CD14-positive monocyte (primary cell): ENCODE results near the gene GJB5. TPM values are rescaled to one million over a fixed set of nuclear protein-coding genes. Genes with fewer than 3 reads are reported as not detected.
A peak's percentile ranks its signal among the peaks of the same experiment; 100 is the strongest.

Experiments
- DNase-seq, 3 donors: peaks; one replicate each; pipeline ENCODE4 v3.0.0-alpha.2; 2011 to 2022
- H2AFZ ChIP-seq: 2 replicates; pipeline ENCODE4 v1.6.0; 2012; ENCODE audit warnings: mild to moderate bottlenecking, low read depth, low read length, inconsistent platforms; ENCODE audit not compliant: insufficient read depth, poor library complexity, severe bottlenecking
- H3K27ac ChIP-seq, 2 donors: 1 replicate in 1 of 2; 2 replicates in 1 of 2; pipeline ENCODE4 v1.5.1; 2012 to 2013; ENCODE audit warnings: low read length in 2 of 2, control low read depth in 1 of 2, inconsistent platforms in 1 of 2, low read depth in 1 of 2, mild to moderate bottlenecking in 1 of 2
- H3K27me3 ChIP-seq, 2 donors: one replicate each; pipeline versions ENCODE4 v1.6.0 to v1.6.1; 2011 to 2013; ENCODE audit warnings: low read length in 2 of 2; ENCODE audit not compliant: control insufficient read depth in 2 of 2, insufficient read depth in 2 of 2
- H3K36me3 ChIP-seq, 2 donors: replicated peaks in 1 of 2; 1 replicate in 1 of 2; 2 replicates in 1 of 2; pipeline versions ENCODE4 v1.5.1 to v1.6.1; 2012 to 2013; ENCODE audit warnings: low read length in 2 of 2, control low read depth in 1 of 2, inconsistent platforms in 1 of 2, mild to moderate bottlenecking in 1 of 2; ENCODE audit not compliant: insufficient read depth in 2 of 2, control insufficient read depth in 1 of 2
- H3K4me1 ChIP-seq, 2 donors: 1 replicate in 1 of 2; 2 replicates in 1 of 2; pipeline versions ENCODE4 v1.5.1 to v1.6.1; 2012 to 2013; ENCODE audit warnings: low read length in 2 of 2, control low read depth in 1 of 2, inconsistent platforms in 1 of 2, mild to moderate bottlenecking in 1 of 2, moderate library complexity in 1 of 2; ENCODE audit not compliant: insufficient read depth in 2 of 2, control insufficient read depth in 1 of 2
- H3K4me2 ChIP-seq: replicated peaks from 2 replicates; pipeline ENCODE3; 2012; ENCODE audit warnings: low read length, moderate library complexity, mild to moderate bottlenecking; ENCODE audit not compliant: poor library complexity, severe bottlenecking; ENCODE audit errors: extremely low read depth
- H3K4me3 ChIP-seq, 3 experiments: fragments of 200-600 bp in 1 of 3; sonication (generic) in 1 of 3; replicated peaks in 1 of 3; 1 replicate in 2 of 3; 2 replicates in 1 of 3; pipeline ENCODE4 v1.5.1; 2011 to 2013; ENCODE audit warnings: low read length in 3 of 3, mild to moderate bottlenecking in 3 of 3, control low read depth in 2 of 3, low read depth in 2 of 3, inconsistent platforms in 1 of 3, moderate library complexity in 1 of 3
- H3K79me2 ChIP-seq: 2 replicates; pipeline ENCODE4 v1.6.0; 2012; ENCODE audit warnings: mild to moderate bottlenecking, control low read depth, inconsistent platforms, low read length, moderate library complexity; ENCODE audit not compliant: insufficient read depth
- H3K9ac ChIP-seq: 2 replicates; pipeline ENCODE4 v1.6.0; 2017; ENCODE audit warnings: low read length, mild to moderate bottlenecking; ENCODE audit not compliant: insufficient read depth, poor library complexity, severe bottlenecking
- H3K9me3 ChIP-seq, 2 donors: replicated peaks in 1 of 2; 1 replicate in 1 of 2; 2 replicates in 1 of 2; pipeline versions ENCODE4 v1.5.1 to v1.6.1; 2012 to 2013; ENCODE audit warnings: low read length in 2 of 2, control low read depth in 1 of 2; ENCODE audit not compliant: control insufficient read depth in 1 of 2, insufficient read depth in 1 of 2
- H4K20me1 ChIP-seq: 2 replicates; pipeline ENCODE4 v1.6.0; 2012; ENCODE audit warnings: mild to moderate bottlenecking, low read length, control low read depth, moderate library complexity; ENCODE audit not compliant: insufficient read depth
- H3K27ac Mint-ChIP-seq, 7 donors: one replicate each; pipeline ENCODE4 v1.8.0; 2020; ENCODE audit warnings: mild to moderate bottlenecking in 7 of 7, mixed read lengths in 7 of 7, moderate library complexity in 6 of 7, inconsistent platforms in 2 of 7
- H3K27me3 Mint-ChIP-seq, 3 donors: one replicate each; pipeline ENCODE4 v1.8.0; 2021 to 2022; ENCODE audit warnings: low read depth in 3 of 3, mild to moderate bottlenecking in 3 of 3, mixed read lengths in 3 of 3, moderate library complexity in 3 of 3, inconsistent platforms in 1 of 3
- H3K36me3 Mint-ChIP-seq, 2 donors: one replicate each; pipeline ENCODE4 v1.8.0; 2020; ENCODE audit warnings: mixed read lengths in 2 of 2, inconsistent platforms in 1 of 2, mild to moderate bottlenecking in 1 of 2
- H3K4me1 Mint-ChIP-seq: one replicate; pipeline ENCODE4 v1.8.0; 2020; ENCODE audit warnings: mild to moderate bottlenecking, mixed read lengths
- H3K4me3 Mint-ChIP-seq, 2 donors: one replicate each; pipeline ENCODE4 v1.8.0; 2020; ENCODE audit warnings: mild to moderate bottlenecking in 2 of 2, mixed read lengths in 2 of 2, moderate library complexity in 1 of 2
- H3K9me3 Mint-ChIP-seq, 7 donors: one replicate each; pipeline ENCODE4 v1.8.0; 2020 to 2022; ENCODE audit warnings: mixed read lengths in 7 of 7, mild to moderate bottlenecking in 6 of 7, moderate library complexity in 6 of 7, inconsistent platforms in 2 of 7
- WGBS: methylation state at CpG from one replicate; pipeline ENCODE4 v1.1.5; 2013; ENCODE audit warnings: missing lambda C conversion rate; ENCODE audit not compliant: insufficient coverage; 5-methylcytosine and 5-hydroxymethylcytosine counted together
- intact Hi-C, 2 donors: fragments of 100-400 bp; cut with micrococcal nuclease; formaldehyde crosslinking; loops; one replicate each; pipeline versions ENCODE4 v1.15.0 to v1.15.1; 2023
- polyA plus RNA-seq, 3 donors: library from polyadenylated mRNA; depleted of rRNA in 1 of 3; unstranded in 2 of 3; stranded (reverse) in 1 of 3; fragments of 300-500 nt in 2 of 3; fragments of >200 nt in 1 of 3; fragmentation: Illumina TruSeq in 2 of 3; gene quantifications; 1 replicate in 2 of 3; 2 replicates in 1 of 3; pipeline ENCODE4 v1.2.3, GENCODE V29; 2012 to 2021
- TF ChIP-seq, protein P1 (sequence below): fragments of 200-600 bp; IDR thresholded peaks from one replicate; pipeline ENCODE4 v1.8.0; 2022; ENCODE audit warnings: antibody characterized with exemption, mild to moderate bottlenecking

GJB5 gene
- polyA plus RNA-seq, 3 donors, result 0.12 TPM; not detected in 2

DNA sequence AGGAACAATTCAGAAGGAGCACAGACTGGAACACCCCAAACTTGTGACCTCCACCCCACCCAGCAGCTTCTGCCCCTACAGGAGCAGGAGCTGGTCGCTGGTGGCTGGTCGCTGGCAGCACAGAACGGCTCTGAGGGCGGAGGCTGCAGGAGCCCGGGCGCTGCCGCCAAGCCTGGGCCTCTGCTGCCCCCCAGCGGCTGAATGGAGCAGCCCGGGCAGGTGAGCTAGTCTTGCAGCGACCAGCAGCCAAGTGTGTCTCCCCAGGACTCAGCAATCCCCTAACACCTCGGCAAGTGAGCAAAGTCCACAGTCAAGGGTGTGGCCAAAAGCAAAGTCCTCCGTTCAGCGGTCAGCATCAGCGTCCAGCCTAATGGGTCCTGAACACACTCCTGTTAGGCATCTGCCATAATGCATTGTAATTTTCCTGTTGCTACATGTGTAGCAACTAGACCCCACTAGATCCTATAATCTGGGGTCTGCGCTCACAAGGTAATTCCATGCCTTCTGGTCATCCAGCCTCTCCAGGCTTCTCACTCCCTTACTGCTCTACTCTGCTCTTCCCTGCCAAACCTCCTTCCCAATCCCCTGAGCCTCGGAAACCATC is 12.1 kb upstream of the GJB5 start:
- H3K4me2 ChIP-seq, result no peak overlapping the region
- no peaks in the 10 kb centered on the region for H3K9me3 ChIP-seq
- H3K4me1 ChIP-seq, result no peaks in the 10 kb centered on the region
- TF ChIP-seq, protein P1, sequence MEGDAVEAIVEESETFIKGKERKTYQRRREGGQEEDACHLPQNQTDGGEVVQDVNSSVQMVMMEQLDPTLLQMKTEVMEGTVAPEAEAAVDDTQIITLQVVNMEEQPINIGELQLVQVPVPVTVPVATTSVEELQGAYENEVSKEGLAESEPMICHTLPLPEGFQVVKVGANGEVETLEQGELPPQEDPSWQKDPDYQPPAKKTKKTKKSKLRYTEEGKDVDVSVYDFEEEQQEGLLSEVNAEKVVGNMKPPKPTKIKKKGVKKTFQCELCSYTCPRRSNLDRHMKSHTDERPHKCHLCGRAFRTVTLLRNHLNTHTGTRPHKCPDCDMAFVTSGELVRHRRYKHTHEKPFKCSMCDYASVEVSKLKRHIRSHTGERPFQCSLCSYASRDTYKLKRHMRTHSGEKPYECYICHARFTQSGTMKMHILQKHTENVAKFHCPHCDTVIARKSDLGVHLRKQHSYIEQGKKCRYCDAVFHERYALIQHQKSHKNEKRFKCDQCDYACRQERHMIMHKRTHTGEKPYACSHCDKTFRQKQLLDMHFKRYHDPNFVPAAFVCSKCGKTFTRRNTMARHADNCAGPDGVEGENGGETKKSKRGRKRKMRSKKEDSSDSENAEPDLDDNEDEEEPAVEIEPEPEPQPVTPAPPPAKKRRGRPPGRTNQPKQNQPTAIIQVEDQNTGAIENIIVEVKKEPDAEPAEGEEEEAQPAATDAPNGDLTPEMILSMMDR, result peak; percentile 93
- H3K9ac ChIP-seq, result no peak overlapping the region
- no peaks in the 10 kb centered on the region for H3K27me3 ChIP-seq
- Mint-ChIP-seq H3K36me3 (no peaks in the 10 kb centered on the region), H3K4me3 (no peak overlapping the region), H3K27me3 (peaks cover 2 to 8% (median 6%) of the 10 kb centered on the region in 3 donors), H3K9me3 (no peaks in the 10 kb centered on the region), H3K4me1 (peaks cover 3% of the 10 kb centered on the region), H3K27ac (no peak overlapping the region)
- 12% methylated on average over 16 of the region's 16 CpGs for WGBS
- no peak overlapping the region for H3K4me3 ChIP-seq
- no peak overlapping the region for H3K27ac ChIP-seq
- no peaks in the 10 kb centered on the region for H4K20me1 ChIP-seq
- no peaks in the 10 kb centered on the region for H3K79me2 ChIP-seq
- H2AFZ ChIP-seq, result no peak overlapping the region
- peak; percentile 9 to 42 (median 37) for DNase-seq
- no peaks in the 10 kb centered on the region for H3K36me3 ChIP-seq
- intact Hi-C loops, result loop anchor here (2.0 to 10.0 kb wide), 4 partner anchors 280 to 1108 kb away; no protein-coding TSS in a partner anchor

DNA sequence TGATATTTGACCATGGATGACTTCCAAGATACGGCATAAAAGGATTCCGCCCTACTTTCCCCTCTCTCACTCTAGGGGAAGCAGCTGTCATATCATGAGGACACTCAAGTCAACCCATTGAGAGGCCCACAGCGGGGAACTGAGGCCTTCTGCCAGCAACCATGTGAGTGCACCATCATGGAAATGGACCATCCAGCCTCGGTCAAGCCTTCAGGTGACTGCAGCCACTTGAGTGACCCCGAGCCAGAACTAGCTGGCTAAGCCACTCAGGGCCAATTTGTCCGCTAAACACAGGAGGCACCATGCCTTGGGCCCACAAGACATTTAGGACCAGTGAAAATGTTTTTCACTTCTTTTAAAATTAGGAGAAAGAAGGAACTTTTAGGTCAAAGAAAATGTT is 11.1 kb upstream of the GJB5 start:
- Histone ChIP-seq H3K9me3 (no peaks in the 10 kb centered on the region), H3K9ac (no peak overlapping the region), H3K4me2 (no peak overlapping the region), H3K27me3 (no peaks in the 10 kb centered on the region), H2AFZ (no peak overlapping the region), H3K79me2 (no peaks in the 10 kb centered on the region), H3K27ac (no peak overlapping the region), H3K4me3 (no peak overlapping the region), H3K4me1 (no peaks in the 10 kb centered on the region), H4K20me1 (no peaks in the 10 kb centered on the region), H3K36me3 (no peaks in the 10 kb centered on the region)
- 82% methylated on average over 5 of the region's 6 CpGs for WGBS
- TF ChIP-seq, protein P1, result no peak
- intact Hi-C loops, result loop anchor here (2.0 to 10.0 kb wide), 4 partner anchors 281 to 1109 kb away; no protein-coding TSS in a partner anchor
- Mint-ChIP-seq H3K36me3 (no peaks in the 10 kb centered on the region), H3K4me1 (peaks cover 3% of the 10 kb centered on the region), H3K4me3 (no peak overlapping the region), H3K9me3 (no peaks in the 10 kb centered on the region), H3K27ac (no peak overlapping the region), H3K27me3 (peaks cover 2 to 11% (median 6%) of the 10 kb centered on the region in 3 donors)
- no peak for DNase-seq
